HCT116 (cell line): ENCODE data around the gene PTPRQ. TPM values are rescaled to one million over a fixed set of nuclear protein-coding genes. Genes with fewer than 3 reads are reported as not detected.
A peak's percentile ranks its signal among the peaks of the same experiment; 100 is the strongest.
"Not testable (repeated sequence)": the region's sequence is repeated elsewhere in the genome, so short reads cannot be mapped to it uniquely, and the experiment has no call there.

ENCODE experiments used
- ATAC-seq: fragments of 200-7000 bp; cut with Tn5 transposase; 2 replicates; pipeline ENCODE4 v1.9.1; 2020; ENCODE audit warnings: mild to moderate bottlenecking, moderate library complexity
- BruUV-seq: library from RNA; stranded (reverse); fragments of 400-500 nt; replicated peaks from 2 replicates; lab custom pipeline; 2021; lab: Mats Ljungman, UMichigan
- CTCF ChIA-PET: fragments of 300-600 bp; sonication (Branson Sonifier 250); formaldehyde crosslinking; loops from one replicate; lab custom pipeline; 2021; ENCODE audit warnings: antibody characterized with exemption; lab: Charles Lee
- POLR2A ChIA-PET: fragments of 300-600, 350-600 bp; sonication (Branson Sonifier 250); formaldehyde crosslinking; loops from one replicate; lab custom pipeline; 2021; ENCODE audit warnings: antibody characterized with exemption; lab: Charles Lee
- RAD21 ChIA-PET, 2 experiments: fragments of 300-600 bp; sonication (Branson Sonifier 250); formaldehyde crosslinking; loops; one replicate each; lab custom pipeline; 2023; ENCODE audit warnings: low total read pairs in 2 of 2; ENCODE audit not compliant: uncharacterized antibody in 2 of 2, unreplicated experiment in 2 of 2, low non-redundant PET in 1 of 2; lab: Charles Lee
- DNase-seq: peaks from one replicate; pipeline ENCODE4 v3.0.0-alpha.2; 2010; ENCODE audit warnings: low read depth, low spot score
- H2AFZ ChIP-seq: fragments of 200-600 bp; shearing (Covaris generic), sonication (generic); 2 replicates; pipeline ENCODE4 v1.6.1; 2017; ENCODE audit warnings: low read depth, mixed run types, mixed read lengths, antibody characterized with exemption, low read length; ENCODE audit not compliant: poor library complexity, severe bottlenecking
- H3K27ac ChIP-seq: 2 replicates; pipeline ENCODE4 v1.5.1; 2012; ENCODE audit warnings: low read depth, low read length
- H3K27me3 ChIP-seq: fragments of 200-600 bp; sonication (generic); 2 replicates; pipeline ENCODE4 v1.6.1; 2016; ENCODE audit warnings: mixed run types, low read length, mixed read lengths; ENCODE audit not compliant: insufficient read depth
- H3K36me3 ChIP-seq, 2 experiments: fragments of 200-500 bp in 1 of 2; fragments of 200-600 bp in 1 of 2; sonication (Bioruptor generic) in 1 of 2; sonication (generic) in 1 of 2; 2 replicates each; pipeline versions ENCODE4 v1.5.1 to v1.6.1; 2014 to 2016; ENCODE audit warnings: low read length in 2 of 2, inconsistent platforms in 1 of 2, mixed read lengths in 1 of 2, mixed run types in 1 of 2; ENCODE audit not compliant: insufficient read depth in 2 of 2, control insufficient read depth in 1 of 2
- H3K4me1 ChIP-seq, 2 experiments: fragments of 200-600 bp in 1 of 2; sonication (generic) in 1 of 2; 2 replicates each; pipeline versions ENCODE4 v1.5.1 to v1.6.1; 2012 to 2017; ENCODE audit warnings: low read length in 2 of 2, inconsistent platforms in 1 of 2, mild to moderate bottlenecking in 1 of 2, mixed read lengths in 1 of 2, mixed run types in 1 of 2, moderate library complexity in 1 of 2; ENCODE audit not compliant: insufficient read depth in 2 of 2, control insufficient read depth in 1 of 2
- H3K4me2 ChIP-seq: fragments of 200-600 bp; sonication (generic); 2 replicates; pipeline ENCODE4 v1.6.1; 2017; ENCODE audit warnings: mixed run types, low read length, mixed read lengths
- H3K4me3 ChIP-seq, 2 experiments: fragments of 200-600 bp in 1 of 2; sonication (generic) in 1 of 2; replicated peaks in 1 of 2; 2 replicates each; pipeline ENCODE4 v1.5.1; 2011 to 2016; ENCODE audit warnings: low read length in 2 of 2, control low read depth in 1 of 2, low read depth in 1 of 2, mild to moderate bottlenecking in 1 of 2, mixed read lengths in 1 of 2, mixed run types in 1 of 2
- H3K79me2 ChIP-seq: fragments of 200-600 bp; sonication (generic); 2 replicates; pipeline ENCODE4 v1.6.1; 2017; ENCODE audit warnings: mild to moderate bottlenecking, mixed run types, low read length, moderate library complexity, mixed read lengths; ENCODE audit not compliant: insufficient read depth
- H3K9ac ChIP-seq: fragments of 200-600 bp; sonication (generic); 2 replicates; pipeline ENCODE4 v1.6.1; 2016; ENCODE audit warnings: low read length, mixed read lengths
- H3K9me2 ChIP-seq: fragments of 200-600 bp; sonication (generic), shearing (Covaris generic); 2 replicates; pipeline ENCODE4 v1.6.1; 2017; ENCODE audit warnings: mixed run types, mild to moderate bottlenecking, moderate library complexity; ENCODE audit not compliant: insufficient read depth
- H3K9me3 ChIP-seq, 2 experiments: fragments of 200-500 bp in 1 of 2; fragments of 200-600 bp in 1 of 2; sonication (Bioruptor generic) in 1 of 2; sonication (generic) in 1 of 2; 2 replicates each; pipeline ENCODE4 v1.6.1; 2014 to 2017; ENCODE audit warnings: low read length in 2 of 2, mixed read lengths in 2 of 2, inconsistent platforms in 1 of 2, low read depth in 1 of 2, mild to moderate bottlenecking in 1 of 2, mixed run types in 1 of 2, moderate library complexity in 1 of 2; ENCODE audit not compliant: control insufficient read depth in 1 of 2, insufficient read depth in 1 of 2
- H4K20me1 ChIP-seq: fragments of 200-600 bp; sonication (generic), shearing (Covaris generic); 2 replicates; pipeline ENCODE4 v1.6.1; 2017; ENCODE audit warnings: mixed run types, mild to moderate bottlenecking, moderate library complexity; ENCODE audit not compliant: insufficient read depth
- ATF3 ChIP-seq: IDR thresholded peaks from 2 replicates; pipeline ENCODE4 v1.6.1; 2012
- EGR1 ChIP-seq: IDR thresholded peaks from 2 replicates; pipeline ENCODE4 v1.6.1; 2012; ENCODE audit warnings: low read depth
- ELF1 ChIP-seq: IDR thresholded peaks from 2 replicates; pipeline ENCODE4 v1.6.1; 2012; ENCODE audit warnings: low read depth, borderline replicate concordance
- FOSL1 ChIP-seq: IDR thresholded peaks from 2 replicates; pipeline ENCODE4 v1.6.1; 2012; ENCODE audit warnings: low read depth
- JUND ChIP-seq: IDR thresholded peaks from 2 replicates; pipeline ENCODE4 v1.6.1; 2012
- MAX ChIP-seq: IDR thresholded peaks from 2 replicates; pipeline ENCODE4 v1.6.1; 2012
- POLR2A ChIP-seq: IDR thresholded peaks from 2 replicates; pipeline ENCODE4 v1.7.0; 2011; ENCODE audit warnings: borderline replicate concordance; ENCODE audit not compliant: insufficient read depth, insufficient read length; ENCODE audit errors: extremely low read depth
- RAD21 ChIP-seq: IDR thresholded peaks from 2 replicates; pipeline ENCODE4 v1.6.1; 2012; ENCODE audit warnings: low read depth, mild to moderate bottlenecking
- SRF ChIP-seq: IDR thresholded peaks from 2 replicates; pipeline ENCODE4 v1.6.1; 2012; ENCODE audit warnings: low read depth
- TCF7L2 ChIP-seq: IDR thresholded peaks from 2 replicates; pipeline ENCODE4 v1.7.0; 2011; ENCODE audit warnings: borderline replicate concordance, inconsistent platforms; ENCODE audit not compliant: insufficient read depth, insufficient read length; ENCODE audit errors: extremely low read depth
- intact Hi-C: fragments of 100-400 bp; cut with micrococcal nuclease; formaldehyde crosslinking; loops from 2 replicates; pipeline ENCODE4 v1.10.0; 2022
- total RNA-seq: library from RNA; stranded (reverse); gene quantifications from one replicate; pipeline ENCODE4 v1.2.1, GENCODE V29; 2021; ENCODE audit not compliant: unreplicated experiment

Gene PTPRQ
- total RNA-seq, 1 experiment from 2014 or later, result not detected

GRCh38 chr12:80676042-80676636, 232.1 kb downstream of the PTPRQ start:
- H3K9me3 ChIP-seq, H3K27ac ChIP-seq, H2AFZ ChIP-seq, H3K9ac ChIP-seq, H4K20me1 ChIP-seq, DNase-seq, H3K79me2 ChIP-seq, BruUV-seq, H3K9me2 ChIP-seq, POLR2A ChIA-PET, H3K4me2 ChIP-seq, H3K36me3 ChIP-seq, RAD21 ChIA-PET, ATAC-seq, intact Hi-C loops, H3K4me1 ChIP-seq, H3K4me3 ChIP-seq: not testable (repeated sequence)
- peaks cover 28% of the 10 kb centered on the region for H3K27me3 ChIP-seq
- peak; percentile 12; the same call in 1 of the 2 replicates for TF ChIP-seq RAD21
- CTCF ChIA-PET, result interaction anchor here (1.0 kb wide), 1 partner anchor 43 kb away, joined by 3 read pairs; no protein-coding TSS in a partner anchor

GRCh38 chr12:80676856-80677255, 232.8 kb downstream of the PTPRQ start:
- H3K4me2 ChIP-seq, result no peak overlapping the region
- ChIA-PET RAD21 (no interaction called here), CTCF (no interaction called here), POLR2A (no interaction called here)
- no peaks in the 10 kb centered on the region for H3K36me3 ChIP-seq
- no peak overlapping the region for H3K27ac ChIP-seq
- H3K9me3 ChIP-seq, result no peaks in the 10 kb centered on the region
- H2AFZ ChIP-seq, result no peak overlapping the region
- H3K9me2 ChIP-seq, result no peaks in the 10 kb centered on the region
- no peaks in the 10 kb centered on the region for H3K79me2 ChIP-seq
- no peak for DNase-seq
- intact Hi-C loops, result no loop called here
- H3K4me3 ChIP-seq, result no peak overlapping the region
- H3K27me3 ChIP-seq, result peaks cover 23% of the 10 kb centered on the region
- H3K4me1 ChIP-seq, result no peaks in the 10 kb centered on the region
- BruUV-seq, result no TSS peak
- H4K20me1 ChIP-seq, result no peaks in the 10 kb centered on the region
- TF ChIP-seq MAX, result no peak
- no peak for TF ChIP-seq SRF
- TF ChIP-seq JUND, result no peak
- TF ChIP-seq POLR2A, result no peak
- no peak for TF ChIP-seq TCF7L2
- TF ChIP-seq ATF3, result no peak
- no peak for TF ChIP-seq EGR1
- no peak for TF ChIP-seq FOSL1
- no peak for TF ChIP-seq ELF1
- H3K9ac ChIP-seq, result no peak overlapping the region
- no peak for ATAC-seq
